ENCODE data around the gene FAM124A.

DNA sequence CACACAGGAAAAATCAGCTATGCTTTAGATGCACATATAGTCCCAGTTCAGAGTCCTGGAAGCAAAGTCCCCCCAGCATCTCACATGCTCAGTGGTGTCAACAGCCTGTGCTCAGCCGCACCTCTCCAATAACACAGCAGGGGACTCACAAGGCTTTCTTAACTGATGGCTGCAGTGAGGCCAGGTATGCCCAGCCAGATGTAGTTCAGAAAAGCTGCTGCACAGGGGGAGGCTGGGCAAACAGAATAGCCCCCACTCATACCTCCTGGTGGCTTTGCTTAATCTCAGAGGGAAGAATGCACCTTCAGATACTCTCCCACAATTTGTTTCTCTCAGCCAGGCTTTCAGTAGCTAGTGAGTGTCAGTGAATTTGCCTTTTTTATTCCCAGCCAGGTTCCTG lies 33.4 kb downstream of the FAM124A start:
- TF ChIP-seq EZH2 (IDR thresholded peaks at IDR 0.05; ENCODE audit: low read length, missing control alignments), result no peak
- TF ChIP-seq, protein P1, sequence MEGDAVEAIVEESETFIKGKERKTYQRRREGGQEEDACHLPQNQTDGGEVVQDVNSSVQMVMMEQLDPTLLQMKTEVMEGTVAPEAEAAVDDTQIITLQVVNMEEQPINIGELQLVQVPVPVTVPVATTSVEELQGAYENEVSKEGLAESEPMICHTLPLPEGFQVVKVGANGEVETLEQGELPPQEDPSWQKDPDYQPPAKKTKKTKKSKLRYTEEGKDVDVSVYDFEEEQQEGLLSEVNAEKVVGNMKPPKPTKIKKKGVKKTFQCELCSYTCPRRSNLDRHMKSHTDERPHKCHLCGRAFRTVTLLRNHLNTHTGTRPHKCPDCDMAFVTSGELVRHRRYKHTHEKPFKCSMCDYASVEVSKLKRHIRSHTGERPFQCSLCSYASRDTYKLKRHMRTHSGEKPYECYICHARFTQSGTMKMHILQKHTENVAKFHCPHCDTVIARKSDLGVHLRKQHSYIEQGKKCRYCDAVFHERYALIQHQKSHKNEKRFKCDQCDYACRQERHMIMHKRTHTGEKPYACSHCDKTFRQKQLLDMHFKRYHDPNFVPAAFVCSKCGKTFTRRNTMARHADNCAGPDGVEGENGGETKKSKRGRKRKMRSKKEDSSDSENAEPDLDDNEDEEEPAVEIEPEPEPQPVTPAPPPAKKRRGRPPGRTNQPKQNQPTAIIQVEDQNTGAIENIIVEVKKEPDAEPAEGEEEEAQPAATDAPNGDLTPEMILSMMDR (conservative IDR thresholded peaks at IDR 0.05 in 1 of 2, IDR thresholded peaks at IDR 0.05 in 1 of 2; ENCODE audit: low read depth in 1 of 2, low read length in 2 of 2), result no peak

All from fibroblast of lung (primary cell).